HG03097 (cell line): ENCODE data around the gene TSPAN18.

Source experiments
- ATAC-seq: cut with Tn5 transposase; IDR thresholded peaks from one replicate; pipeline ENCODE4 v1.9.1; 2021; ENCODE audit not compliant: unreplicated experiment, low FRiP score

The TSPAN18 gene

DNA sequence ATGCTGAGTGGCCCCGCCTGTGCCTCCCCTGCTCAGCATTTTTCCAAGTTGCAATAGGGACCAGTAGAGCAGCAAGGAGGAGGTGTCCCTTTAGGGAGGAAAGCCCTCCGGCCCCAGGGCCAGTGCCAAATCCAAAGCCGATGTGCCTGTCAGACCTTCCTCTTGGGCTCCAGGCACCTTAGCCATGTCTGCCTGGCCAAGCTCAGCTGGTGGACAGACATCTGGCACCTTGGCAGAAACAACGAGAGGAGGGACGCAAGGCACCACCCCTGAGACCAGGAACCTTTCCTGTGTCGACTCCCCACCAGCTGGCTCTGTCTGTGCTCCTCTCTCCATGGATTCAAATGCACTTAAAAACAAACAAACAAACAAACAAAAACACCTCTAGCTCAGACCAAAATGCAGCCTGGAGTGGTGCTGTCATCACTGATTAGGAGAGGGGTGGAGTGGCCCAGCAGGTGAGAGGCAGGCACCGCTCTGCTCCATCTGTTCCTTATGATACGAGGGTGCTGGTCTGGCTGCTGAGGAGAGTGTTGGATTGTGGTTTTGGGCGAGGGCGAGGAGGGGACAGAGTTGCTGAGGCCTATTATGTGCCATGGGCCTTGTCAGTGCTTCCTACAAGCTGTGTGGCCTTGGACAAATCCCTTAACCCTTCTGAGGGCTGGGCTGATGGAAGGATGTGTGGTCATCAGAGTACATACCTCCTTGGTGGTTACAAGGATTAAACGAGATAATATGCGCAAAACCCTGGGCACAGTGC lies 177.7 kb downstream of the TSPAN18 start:
- ATAC-seq = no peak

DNA sequence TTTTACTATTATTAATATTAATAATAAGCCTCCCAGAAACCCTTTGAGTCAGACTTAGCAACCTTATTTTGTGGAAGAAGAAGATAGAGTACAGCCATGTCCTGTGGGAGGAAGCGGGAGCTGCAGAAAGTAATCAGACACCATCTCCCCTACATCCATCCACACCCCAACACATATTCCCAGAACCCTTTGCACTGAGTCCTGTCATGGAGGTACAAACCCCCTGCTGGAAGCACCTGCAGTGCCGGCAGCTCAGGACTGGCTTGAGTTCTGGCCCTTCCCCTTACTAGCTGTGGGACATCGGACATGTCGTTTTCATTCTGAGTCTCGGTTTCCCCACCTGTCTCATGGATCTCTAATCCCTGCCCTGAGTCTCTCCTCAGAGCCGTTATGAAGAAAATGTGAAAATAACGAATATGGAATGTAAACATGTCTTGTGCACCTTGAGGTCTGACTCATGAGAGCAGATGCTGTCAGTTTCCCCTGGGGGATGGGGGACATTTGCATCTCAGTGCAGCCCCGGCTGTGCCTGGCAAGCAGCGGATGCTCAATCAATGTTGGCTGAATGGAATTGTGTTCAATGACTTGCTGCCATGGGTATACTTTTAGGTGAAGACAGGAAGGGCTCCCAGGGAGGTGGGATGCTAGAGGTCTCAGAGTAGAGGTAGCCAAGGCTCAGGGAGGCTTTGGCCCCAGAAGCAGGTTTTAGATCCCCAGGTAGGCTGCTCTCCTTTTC lies 178.5 kb downstream of the TSPAN18 start:
- ATAC-seq = no peak

DNA sequence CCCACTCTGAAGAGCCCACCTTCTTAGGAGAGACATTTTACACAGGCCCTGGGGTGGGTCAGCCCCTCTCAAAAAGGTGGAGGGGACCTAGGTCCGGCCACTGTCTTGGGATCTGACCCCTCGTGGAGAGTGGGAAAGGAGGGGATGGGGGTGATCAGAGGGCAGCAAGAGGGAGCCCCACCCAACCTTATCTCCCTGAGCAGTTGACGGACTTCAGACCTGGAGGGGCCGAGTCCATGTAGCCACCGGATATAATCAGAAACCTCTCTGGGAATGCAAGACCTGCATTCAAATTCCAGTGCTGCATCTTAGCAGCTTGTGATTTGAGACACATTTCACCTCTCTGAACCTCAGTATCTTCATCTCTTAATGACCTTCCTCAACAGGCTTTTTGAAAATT lies 179.9 kb downstream of the TSPAN18 start:
- ATAC-seq = no peak

DNA sequence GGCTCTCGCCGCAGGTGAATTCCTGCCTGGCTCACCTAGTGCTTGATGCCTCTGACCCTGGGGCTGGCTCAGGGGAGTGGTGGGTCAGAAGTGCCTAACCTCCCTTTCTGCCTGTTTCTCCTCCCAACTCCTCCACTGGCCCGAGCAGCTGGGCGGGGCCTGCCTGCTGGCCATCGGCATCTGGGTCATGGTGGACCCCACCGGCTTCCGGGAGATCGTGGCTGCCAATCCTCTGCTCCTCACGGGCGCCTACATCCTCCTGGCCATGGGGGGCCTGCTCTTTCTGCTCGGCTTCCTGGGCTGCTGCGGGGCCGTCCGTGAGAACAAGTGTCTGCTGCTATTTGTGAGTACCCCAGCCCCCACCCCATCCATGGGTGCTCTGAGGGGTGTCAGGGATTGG lies 182.8 kb downstream of the TSPAN18 start:
- ATAC-seq = no peak

DNA sequence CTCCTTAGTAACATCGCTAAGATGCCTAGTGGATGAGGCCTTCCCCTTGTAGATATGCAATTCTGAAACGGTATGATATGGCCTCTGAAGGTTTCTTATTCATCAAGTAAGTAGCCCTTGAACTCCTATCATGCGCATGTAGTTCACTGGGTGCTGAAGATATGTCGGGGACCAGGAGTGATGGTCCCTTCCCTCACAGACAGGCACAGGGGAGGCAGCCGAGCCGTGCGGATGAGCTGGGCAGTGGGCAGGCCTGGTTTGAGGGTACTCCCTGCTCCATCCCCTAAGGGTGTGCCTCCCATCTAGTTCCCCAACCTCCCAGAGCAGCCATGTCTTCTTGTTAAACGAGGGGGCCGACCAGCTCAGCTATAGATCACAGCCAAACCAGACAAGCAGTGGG lies 183.8 kb downstream of the TSPAN18 start:
- ATAC-seq = no peak

DNA sequence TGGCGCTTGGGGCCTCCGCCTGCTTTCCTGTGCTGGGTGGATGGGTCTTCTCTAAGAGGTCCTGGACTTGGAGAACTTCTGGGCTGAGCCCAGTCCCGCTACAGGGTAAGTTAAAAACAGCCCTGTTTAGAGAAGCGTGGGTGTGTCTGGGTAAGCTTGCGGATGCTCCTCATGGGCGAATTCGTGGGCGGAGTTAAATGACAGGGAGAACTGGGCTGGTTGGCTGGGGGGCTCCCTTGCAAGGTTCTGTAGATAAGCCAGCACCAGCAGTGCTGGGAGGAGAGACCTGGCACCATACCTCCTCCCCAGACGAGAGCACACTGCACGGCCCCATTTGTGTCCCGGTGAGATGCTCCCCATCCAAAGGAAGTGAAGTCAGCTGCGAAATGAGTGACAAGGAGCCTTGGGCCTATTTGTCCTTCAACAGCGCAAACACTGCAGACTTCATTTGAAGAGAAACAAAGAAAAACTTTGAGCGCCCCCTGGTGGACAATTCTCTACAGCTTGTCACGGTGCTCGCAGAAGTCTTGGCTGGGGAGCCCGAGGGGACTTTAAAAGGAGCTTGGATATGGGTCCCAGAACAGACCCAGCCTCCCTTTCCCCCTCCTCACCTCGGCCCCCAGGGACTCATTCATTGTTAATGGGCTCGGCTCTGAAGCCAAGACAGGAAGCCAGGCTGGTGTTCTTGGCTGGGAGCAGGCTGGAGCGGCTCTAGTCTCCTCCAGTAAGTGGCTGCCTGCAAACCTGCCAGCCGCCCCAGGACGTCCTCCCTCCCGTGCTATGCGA lies 184.5 kb downstream of the TSPAN18 start:
- no peak for ATAC-seq

DNA sequence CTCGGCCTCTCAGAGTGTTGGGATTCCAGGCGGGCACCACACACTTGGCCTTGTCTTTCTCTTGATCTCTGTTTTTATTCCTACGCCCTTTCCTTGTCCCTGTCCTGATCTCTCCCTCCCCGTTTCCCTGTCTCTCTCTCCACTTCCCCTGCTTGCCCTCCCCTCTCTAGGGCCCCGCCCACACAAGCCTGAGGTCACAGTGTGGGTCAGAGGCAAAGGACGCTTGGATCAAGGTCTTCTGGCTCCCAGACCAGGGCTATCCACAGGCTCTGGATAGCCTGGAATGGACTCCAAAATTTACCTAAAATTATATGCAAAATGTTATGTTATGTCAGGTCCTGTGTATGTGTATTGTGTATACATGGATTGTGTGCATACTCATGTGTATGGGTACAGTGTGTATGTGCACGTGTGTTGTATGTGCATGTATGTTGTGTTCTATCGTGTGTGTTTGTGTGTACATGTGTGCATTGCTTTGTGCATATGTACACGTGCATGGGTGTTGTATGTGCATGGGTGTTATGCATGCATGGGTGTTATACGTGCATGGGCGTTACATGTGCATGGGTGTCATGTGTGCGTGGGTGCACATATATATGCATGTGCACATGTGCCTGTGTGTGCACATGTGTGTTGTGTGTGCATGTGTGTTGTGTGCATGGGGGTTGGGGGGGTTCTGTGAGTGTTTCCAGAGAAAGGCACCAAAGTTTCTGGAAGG lies 185.7 kb downstream of the TSPAN18 start:
- no peak for ATAC-seq

DNA sequence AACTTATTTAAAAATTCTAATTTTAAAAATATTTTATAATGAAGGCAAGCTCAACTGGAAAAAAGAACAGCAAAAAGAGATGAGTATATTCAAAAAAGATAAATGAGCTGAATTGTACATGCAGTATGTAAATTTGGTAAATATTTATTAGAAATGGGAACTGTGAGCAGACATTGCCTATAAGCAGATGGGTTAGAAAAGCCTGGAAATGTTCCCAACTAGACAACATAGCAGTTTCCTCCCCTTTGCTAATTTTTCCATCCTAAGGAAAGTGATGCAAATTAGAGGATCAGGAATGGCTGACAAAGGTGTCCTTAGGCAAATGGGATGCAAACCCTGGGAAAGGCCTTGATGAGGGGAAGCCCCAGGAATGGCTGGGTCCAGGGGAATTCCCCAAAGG lies 186.7 kb downstream of the TSPAN18 start:
- ATAC-seq = no peak

DNA sequence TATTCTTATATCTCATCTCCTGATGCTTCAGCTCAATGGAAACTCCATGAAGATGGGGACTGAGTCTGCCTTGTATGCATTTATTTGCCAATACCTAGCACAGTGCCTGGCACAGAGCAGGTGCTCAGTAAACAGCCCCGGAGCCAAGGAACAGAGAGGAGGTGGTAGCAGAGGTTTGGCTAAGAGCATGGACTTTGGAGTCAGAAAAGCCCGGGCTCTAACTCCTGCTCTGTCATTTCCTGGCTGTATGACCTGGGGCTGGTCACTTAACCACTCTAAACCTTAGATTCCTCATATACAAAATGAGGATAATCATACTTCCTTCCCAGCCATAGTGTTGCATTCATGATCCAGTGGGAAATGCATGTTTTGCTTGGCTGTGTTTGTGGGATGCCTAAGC lies 187.3 kb downstream of the TSPAN18 start:
- no peak for ATAC-seq

DNA sequence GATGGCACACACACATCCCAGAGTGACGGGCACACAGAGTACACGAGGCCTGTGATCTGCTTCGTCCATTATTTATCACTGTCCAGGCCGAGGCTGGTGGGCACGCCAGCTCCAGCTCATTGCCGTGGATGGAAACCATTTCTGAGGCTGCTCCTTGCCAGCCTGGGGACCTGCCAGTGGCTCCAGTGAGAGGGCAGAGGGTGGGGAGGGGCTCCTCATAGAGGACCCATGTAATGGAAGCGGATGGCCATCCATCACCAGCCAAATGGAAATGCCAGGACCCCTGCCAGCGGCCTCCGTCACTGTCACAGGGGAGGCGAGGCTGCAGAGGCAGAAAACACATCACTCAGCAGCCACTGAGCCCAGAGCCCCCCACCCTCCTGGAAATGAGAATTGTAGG lies 188.2 kb downstream of the TSPAN18 start:
- no peak for ATAC-seq

DNA sequence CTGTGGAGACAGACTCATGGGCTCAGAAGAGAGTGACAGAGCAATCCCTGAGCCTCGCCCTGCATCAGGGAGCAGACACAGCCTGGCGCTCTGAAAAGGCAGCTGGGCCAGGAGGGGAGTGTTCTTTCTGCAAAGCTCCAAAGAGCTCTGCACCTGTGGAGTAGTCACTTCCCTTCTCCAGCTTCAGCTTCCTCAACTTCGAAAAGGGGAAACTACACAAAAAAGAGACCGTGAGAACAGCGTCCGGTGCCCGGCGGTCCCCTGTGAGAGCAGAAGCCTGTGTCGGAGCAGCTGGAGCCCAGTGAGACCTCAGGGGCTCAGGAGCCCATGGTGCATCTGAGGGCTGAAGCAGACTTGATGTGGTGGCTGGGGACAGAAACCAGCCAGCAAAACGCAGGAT lies 188.9 kb downstream of the TSPAN18 start:
- no peak for ATAC-seq

DNA sequence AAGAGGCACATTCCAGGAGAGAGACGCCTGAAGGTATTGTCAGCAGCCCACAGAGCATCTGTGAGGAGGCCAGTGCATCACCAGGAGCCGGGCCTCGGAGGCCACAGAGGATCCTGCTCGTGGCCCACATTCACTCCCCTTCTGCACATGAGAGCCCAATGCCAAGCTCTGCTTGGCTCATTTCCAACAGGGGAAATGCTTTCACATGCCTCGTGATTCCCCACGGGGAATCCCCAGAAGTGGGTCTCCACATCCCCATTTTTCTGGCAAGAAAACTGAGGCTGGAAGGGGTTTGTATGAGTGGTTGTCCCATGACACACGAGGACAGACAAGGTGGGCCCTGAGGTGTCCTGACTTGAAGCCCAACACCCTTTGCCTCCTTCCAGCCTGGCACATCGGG lies 189.6 kb downstream of the TSPAN18 start:
- no peak for ATAC-seq

DNA sequence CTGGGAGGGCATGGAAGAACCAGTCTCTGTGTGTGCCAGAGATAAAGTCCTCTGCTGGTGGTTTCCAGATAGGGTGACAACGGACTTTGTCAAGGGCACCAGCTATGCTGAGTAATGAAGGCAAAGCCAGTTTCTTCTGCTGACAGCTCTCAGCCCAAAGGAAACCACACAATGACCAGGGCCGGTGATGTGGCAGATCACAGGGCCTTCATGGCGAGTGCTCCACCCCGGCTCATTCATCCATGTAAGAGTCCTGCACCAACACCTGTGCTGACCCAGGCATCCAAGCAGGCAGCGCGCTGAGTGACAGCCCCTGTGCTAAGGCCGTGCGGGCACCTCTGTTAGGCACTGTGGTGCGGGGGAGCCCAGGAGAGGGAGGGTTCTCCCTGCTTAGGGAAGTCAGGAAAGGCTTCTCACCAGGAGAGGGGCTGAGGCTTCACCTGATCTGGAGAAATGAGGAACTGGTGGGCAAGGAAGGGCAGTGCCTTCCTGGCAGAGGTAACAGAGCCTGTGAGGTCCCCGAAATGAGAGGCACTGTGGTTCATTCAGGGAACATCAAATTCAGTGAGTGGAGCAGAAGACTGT lies 190.1 kb downstream of the TSPAN18 start:
- no peak for ATAC-seq

DNA sequence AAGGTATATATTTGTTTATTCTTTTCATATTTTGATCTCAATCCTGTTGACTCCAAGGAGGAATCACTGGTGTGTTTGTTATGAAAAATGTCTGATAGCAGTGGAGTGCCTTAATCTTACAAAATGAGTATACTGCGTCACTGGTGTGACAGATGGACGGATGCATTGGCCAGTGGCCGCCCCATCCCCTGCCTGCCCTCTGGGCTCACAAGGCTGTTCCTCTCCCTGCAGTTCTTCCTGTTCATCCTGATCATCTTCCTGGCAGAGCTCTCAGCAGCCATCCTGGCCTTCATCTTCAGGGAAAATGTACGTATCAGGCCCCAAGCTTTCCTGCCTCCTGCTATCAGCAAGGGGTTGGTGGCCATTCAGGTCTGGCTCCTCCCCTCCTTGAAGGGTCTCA lies 191.0 kb downstream of the TSPAN18 start:
- ATAC-seq = no peak

DNA sequence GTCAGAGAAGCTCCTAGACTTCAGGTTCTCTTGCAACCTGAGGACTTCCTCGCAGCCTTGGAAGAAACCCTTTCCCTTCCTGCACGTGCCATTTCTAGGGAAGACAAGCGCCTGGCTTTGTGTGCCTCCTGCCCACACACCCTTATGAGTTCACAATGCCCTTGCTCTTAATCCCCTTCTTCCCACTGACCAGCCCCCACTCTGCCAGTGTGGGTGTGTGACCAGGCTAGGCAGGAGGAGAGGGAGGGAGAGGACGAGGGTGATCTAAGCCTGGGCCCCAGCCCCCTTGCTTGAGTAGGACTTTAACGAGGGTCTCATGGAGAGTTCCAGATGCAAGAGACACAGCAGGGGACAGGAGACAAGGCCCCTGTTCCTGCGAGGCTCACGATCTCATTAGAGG lies 193.7 kb downstream of the TSPAN18 start:
- ATAC-seq = no peak

DNA sequence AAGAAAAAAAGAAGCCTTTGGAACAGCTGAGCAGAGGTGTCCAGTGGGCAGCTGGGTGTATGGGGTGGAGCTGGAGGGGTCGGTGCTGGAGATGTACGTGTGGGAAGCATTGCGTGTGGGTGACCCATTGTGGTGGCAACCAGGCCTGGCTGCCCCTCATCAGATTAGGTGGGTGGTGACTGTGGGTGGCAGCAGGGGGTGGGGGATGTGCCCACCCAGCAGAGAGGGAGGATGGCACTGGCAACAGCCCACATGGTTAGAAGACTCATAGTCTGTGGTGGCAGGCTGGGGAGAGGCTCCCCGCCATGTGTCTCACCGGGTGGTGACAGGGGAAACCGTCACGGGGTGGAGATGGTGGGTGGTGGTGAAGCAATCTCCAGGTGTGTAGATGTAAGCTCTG lies 196.4 kb downstream of the TSPAN18 start:
- ATAC-seq = no peak

DNA sequence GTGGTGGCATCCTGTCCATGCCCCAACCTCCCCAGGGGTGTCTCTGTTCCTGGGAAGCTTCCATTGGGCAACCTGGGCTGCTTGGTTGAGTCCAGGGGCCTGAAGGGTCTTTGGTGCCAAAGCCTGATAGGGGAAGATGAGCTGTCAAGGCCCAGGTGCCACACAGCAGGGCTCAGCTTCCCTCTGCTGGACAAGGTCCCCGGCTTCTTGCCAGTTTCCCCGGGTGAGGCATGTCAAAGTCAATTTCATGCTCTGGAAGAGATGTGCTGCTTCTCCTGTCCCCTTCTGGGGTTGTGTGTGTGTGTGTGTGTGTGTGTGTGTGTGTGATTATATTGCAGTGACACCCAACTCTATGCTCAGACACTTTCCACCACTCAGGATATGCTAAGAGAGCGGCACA lies 197.0 kb downstream of the TSPAN18 start:
- ATAC-seq = no peak

DNA sequence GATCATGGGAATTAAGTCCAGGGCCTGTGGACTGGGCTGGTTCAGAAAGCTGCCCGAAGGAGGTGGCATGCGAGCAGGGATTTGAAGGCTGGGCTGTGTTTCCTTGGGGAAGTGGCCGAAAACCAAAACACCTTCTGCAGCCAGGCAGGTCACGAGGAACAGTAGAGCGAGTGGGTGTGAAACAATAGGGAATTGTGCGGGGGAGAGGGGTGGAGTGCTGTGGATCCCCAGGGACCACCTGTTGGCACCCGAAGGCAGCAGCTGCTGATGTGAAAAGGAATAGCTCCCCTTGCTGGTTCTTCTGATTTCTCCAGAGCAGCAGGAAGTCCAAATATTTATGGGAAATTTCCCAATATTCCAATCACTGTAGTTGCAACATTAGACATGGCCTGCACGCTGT lies 199.3 kb downstream of the TSPAN18 start:
- ATAC-seq = no peak

DNA sequence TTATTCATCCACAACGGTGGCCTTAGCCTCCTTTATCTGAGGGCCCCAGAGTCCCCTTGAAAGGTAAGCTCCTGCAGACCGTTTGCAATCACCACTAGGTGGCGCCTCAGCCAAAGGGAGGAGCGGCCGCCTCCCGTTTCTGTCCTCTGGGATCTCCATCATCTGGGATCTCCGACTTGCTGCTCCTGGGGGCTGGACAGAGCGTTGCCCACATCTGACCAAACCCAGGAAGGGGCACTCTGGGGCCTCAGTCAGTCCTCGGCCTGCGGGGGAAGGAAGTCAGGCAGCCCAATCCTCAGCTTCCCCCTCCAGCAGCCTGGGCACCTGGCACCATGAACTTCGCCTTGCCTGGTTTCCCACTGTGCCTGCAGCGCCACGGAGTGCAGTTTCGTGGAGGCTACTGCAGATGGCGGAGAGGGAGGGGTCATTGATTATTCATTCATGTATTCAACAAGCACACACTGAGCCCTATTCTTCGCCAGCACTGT lies 200.5 kb downstream of the TSPAN18 start:
- ATAC-seq = no peak

DNA sequence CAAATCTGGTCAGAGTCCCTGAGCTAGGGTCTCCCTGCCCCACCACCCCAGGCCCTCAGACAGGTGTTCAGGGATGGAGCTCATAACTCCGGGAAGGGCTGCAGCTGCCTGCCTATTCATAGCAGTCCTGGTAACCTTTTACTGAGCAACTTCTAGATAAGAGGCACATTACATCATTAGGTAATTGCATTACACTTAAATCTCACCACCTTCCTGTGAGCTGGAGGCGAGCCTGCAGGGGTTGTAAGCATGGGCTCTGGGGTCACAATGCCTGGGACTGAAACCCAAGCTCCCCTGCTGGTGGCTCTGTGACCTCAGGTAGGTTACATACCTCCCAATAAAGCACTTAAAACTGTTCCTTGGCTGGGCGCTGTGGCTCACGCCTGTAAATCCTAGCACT lies 201.4 kb downstream of the TSPAN18 start:
- no peak for ATAC-seq
